DMS153 treated with DMSO at 0.1 percent for 48 hours (cell line): ENCODE results near the gene EFEMP1.

Experiments
- DNase-seq: peaks from one replicate; lab custom pipeline; 2025; ENCODE audit not compliant: unreplicated experiment; lab: John Stamatoyannopoulos, UW

EFEMP1 gene

DNA sequence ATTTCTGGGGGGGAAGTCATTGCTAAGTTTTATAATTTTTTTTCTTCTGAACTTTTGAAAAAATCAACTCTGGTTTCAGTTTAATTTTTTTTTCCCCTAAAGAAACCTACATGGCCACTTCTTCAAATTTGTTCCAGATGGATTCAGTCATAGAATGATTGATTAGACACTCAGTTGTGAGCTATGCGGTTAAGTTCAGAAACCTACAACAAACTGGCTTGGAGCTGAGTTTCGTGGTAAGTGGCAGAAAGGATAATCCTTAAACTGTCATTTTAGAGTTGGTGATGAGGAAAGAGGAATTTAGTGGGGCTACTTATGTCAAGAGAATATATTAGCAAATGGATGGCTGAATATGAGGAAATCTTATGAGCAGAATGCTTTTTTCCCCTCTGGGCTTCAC is 23.7 kb downstream of the EFEMP1 start:
- no peak for DNase-seq

DNA sequence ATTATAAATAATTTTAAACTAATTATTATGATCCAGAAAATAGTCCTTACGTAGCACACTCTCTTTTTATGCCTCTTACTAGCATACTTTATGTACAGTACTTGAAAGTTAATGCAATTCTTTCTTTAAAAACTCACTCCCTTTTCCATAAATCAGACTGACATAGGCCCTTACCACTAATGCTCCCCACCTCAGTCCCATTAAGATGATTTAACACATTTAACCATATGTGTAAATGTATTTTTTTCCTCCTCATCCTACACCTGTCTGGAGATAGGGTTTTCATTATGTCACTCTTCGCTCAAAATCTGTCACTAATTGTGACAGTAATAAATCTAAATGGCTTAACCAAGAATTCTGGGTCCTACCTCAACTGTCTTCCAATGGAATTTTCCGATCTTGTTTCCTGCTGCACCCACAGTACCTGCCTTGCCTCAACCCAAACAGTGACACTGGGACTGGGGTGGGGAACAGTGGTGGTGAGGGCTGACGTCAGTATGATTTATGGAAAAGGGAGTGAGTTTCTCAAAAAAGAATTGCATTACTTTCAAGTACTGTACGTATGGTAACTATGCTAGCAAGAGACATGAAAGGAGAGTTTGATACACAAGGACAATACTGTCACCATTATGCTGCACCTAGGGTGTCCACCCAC is 25.1 kb downstream of the EFEMP1 start:
- DNase-seq = no peak

DNA sequence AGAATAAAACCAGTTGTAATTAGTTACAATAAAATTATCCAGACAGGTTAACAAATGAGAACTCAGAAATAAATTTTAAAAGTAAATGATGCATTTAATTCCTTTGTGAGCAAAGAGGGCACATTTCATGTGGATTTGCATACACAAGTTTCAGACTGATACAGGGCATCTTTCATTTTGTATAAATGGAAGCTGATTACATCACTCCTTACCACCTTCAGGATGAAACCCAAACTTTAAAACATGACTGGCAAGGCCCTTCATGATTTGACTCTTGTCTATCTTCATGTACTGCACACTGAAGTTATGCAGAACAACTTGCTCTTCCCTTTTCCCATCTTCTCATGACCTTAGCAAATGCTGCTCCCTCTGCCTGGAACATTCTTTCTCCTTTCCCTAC is 26.9 kb downstream of the EFEMP1 start:
- no peak for DNase-seq

DNA sequence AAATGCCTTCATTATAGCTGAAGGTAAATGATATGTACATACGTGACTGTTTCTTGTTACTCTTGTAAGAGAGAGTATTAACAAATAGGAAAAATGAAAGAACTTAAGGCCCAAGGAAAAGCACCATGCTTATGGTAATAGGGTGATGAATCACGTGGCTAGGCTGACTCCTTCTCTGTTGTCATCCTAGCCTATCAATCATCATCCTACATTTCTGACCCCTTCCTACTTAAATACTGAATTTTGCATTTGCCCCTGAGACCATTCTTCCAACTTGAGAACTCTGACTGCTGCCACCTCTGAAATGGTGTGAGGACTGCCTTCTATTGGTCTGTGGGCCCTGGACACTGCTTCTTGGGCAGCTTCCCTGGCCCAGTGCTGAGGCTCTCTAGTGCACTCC is 28.9 kb downstream of the EFEMP1 start:
- DNase-seq = no peak

DNA sequence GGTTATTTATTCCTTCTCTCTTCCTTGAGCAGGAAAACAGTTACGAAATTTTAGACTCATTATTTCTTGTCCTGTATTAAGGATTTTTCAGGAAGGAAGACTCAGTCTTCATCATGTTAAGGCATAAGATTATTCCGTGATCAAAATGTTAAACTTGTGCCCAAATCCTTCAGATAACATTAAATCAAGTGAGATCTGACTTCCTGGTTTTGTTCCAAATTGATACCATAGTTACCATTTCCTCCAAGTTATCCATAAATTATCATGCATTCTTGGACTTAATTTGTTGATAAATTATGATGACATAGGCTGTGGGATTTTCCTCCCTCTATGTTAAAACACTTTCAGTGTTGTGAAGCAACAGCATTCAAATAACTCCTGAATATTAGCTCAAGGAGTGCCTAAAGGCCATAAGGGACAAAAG is 31.9 kb downstream of the EFEMP1 start:
- DNase-seq = no peak

DNA sequence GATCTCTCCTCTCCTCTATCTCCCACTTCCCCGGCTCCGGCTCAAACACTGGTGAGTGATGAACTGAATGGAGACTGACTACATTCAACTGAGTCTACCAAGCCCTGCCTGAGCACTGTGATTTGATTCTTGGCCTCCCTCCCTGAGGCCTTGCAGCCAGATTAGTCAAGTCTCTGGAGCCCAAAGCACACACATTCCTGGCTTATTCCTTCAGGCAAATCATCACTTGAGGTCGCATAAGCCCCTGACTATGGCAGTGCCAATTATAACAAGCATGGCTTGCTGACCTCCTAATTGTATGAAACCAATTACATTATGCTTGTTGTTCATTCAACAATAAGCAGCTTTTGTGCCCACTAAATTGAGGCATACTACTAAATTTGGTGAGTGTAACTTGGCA is 34.6 kb downstream of the EFEMP1 start:
- DNase-seq = no peak

DNA sequence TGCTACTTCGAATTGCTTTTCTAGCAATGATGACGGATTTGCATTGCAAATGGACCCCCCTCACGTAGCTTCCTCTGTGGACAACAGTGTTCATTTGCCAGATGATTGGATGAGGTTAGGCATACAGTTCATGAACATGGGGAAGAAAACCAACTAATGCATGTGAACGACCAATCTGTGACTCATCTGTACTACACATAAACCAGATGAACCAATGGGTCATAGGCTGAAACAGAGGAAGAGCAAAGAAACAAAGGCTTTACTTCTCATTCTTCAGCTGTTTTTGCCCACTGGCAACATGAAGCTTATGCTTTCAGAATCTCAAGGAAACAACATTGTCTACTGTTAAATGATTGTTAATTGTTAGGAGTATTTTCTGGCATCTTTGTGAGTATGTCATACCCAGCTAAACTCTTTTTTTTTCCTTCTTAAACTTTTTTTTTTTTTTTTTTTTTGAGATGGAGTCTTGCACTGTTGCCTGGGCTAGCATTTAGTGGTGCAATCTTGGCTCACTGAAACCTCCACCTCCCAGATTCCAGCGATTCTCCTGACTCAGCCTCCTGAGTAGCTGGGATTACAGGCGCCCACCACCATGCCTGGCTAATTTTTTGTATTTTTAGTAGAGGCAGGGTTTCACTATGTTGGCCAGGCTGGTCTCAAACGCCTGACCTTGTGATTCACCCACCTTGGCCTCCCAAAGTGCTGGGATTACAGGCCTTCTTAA is 35.5 kb downstream of the EFEMP1 start:
- no peak for DNase-seq

DNA sequence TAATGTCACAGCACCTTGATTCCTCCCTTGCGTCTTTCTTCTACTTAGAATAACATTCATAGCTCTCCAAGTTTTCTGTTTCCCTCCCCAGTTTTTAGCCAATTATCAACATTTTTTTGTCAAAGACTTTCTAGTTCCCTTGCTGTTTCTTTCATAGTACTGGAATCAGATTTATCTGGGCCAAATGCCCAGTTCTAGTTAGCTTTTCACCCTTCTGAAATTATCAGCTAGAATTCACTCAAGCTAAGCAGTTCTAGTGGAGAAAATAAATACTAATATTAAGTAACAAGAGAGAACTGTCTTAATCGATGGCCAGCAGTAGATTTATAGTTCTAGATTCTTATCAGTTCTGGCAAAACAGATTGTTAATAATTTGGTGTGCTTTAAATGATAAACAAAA is 36.2 kb downstream of the EFEMP1 start:
- no peak for DNase-seq

DNA sequence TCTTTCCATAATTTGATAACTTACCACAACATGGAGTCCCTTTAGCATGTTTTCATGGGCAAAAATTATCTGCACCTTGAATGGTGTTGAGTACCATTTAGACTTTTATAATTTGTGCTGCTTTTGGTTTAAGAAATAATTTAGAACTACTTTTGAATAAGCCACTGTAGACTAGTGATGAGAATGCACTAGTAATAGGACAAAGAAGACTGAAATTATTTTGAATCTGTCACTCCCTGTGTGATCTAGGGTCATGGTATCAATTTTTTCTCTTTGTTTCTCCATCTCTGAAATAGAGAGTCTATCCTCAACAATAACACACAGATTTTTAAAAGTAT is 37.7 kb downstream of the EFEMP1 start:
- no peak for DNase-seq

DNA sequence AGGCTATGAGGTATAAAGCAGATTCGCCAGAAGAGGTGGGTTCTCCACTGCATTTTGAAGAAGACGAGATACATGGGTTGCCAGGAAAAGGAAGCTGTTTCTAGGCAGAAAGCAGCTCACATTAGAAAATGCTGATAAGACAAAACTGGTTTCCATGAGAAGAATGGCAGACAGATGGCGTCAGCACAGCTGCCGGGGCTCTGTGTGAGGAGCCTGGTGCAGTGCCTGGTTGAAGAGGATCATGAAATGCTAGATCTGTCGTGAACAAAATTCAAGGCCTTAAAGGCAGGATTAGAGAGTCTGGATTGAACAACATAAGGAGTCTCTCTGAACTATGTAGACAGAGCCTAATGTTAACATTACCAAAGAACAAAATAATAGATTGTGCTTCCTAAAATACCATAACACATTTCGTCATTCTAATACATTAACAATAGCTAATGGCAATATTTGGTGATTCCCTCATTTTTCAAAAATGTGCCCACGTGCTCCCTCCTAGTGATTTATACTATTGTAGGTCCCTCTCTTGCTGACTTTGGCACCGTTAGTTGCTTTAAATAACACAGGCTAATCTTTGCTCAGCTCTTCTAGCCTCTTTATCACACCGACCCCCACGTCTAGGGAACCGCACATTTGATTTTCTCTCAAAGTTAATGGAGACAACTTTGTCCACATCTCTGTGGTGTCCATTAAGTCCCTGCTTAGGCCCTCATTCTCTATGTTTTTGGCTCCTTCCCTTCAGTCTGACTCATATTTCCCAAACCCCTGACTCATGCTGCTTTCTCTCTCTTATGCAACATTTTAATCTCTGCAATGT is 38.2 kb downstream of the EFEMP1 start:
- no peak for DNase-seq

DNA sequence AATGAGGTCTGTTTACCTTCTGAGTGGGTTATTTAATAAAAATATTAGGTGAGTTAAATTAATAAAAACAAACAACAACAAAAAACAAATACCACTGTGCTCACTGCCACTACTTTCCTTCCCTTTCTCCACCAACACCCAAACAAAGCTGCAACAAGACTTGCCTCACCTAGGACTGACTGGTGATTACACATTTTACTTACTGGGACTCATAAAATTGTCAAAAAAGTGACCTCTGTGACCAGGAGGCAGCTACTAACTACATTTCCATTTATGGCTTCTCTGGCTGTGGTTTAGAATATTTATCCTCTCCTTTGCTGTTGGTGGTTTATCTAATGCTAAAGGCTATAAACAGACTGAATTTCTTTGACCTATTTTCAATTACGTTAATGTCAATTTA is 39.8 kb downstream of the EFEMP1 start:
- DNase-seq = no peak

DNA sequence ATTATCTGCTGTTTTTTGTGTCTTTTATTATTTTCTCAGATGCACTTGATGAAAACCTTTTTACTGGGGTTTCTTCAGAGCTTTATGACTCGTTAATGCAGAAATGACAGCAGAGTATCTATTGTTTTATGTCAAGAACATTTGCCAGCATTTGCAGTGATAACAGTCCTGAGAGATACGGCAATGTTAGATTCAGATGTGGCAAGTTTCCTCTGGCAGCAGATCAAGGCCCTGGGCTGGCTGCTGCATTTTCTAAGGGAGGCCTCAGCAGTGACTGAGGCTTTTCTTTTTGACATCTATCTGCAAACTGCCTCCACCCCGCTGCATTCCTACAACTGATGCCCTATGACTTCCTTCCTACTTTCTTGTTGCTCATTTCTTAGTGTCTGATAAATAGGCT is 40.2 kb downstream of the EFEMP1 start:
- DNase-seq = no peak

DNA sequence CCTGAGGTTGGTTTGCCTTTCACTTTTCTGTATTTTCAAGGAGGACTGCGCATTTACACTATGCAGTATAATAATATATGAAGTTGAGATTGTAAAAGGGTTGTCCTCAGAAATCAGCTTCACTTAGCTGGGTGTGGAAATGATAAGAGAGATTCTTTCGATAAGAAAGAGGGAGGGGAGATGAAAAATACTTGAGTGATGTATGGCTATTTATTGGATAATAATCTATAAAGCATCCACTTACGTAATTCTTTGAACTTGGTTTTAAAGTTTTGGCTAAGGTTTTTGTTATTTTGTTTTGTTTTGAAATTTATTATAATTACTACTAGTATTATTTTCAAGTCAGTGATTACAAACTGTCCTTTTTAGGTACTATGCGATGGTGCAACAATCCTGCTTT is 40.6 kb downstream of the EFEMP1 start:
- no peak for DNase-seq

DNA sequence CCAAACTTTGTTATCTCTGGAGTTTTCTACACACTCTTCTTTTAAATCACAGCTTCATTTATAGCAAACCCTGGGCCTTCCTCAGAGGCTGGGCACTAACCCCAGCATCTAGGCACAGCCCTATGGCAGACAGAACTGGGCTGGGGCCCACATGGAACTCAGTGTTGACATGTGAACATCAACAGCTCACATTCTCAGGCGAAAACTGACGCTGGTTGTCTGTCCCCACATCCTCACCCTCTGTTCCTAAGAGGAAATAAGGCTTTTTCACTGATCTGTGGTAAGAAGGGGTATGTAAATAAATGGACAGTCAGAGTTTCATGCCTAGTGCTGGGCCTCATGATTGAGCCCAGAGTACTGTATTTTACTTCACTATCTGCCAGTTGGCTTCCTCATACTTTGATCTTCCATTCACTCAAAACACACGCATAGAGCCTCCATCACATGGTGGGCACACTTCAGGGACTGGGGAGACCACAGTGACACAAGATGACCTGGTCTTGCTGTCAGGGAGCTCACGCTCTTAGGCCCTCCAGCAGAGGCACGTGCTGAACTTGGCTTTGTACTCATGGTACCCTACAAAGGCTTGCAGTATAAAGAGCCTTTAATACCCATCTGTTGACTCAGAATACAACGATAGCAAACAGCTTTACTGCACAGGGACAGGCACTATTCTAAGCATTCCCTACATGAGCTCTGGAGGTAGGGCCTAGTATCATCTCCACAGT is 43.0 kb downstream of the EFEMP1 start:
- DNase-seq = no peak

DNA sequence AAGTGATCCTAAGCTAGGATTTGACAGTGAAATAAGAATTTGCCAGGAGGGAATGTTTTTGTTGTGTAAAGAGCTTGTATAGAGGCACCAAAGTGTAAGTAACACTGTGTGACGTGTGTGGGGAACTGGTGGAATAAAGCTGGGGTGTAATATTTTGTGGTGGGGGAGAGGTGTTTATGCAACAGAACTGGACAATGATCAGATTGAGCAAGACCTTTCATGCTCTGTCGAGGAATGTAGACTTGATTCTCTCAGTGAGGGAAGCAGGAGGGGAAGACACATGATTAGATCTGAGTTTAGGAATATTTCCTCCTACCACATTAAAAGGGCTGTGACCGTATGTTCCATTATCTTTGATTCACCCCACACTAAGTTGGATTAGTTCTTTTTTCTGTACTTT is 43.6 kb downstream of the EFEMP1 start:
- no peak for DNase-seq

DNA sequence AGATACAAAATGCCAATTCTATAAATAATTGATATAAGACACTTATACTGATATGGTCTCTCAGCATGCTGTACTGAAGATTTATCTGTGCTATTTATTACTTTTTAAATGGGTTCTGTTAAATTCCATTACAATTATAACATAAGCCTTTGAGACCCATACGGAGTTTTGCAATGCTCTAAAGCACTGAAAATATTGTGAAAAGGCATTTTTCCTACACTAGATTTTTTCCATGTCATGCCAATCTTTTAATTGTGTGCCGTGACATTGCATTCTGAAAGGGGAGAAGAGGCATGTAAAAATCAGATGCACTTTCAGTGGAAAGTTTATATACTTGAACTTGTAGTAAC is 46.5 kb downstream of the EFEMP1 start:
- no peak for DNase-seq

DNA sequence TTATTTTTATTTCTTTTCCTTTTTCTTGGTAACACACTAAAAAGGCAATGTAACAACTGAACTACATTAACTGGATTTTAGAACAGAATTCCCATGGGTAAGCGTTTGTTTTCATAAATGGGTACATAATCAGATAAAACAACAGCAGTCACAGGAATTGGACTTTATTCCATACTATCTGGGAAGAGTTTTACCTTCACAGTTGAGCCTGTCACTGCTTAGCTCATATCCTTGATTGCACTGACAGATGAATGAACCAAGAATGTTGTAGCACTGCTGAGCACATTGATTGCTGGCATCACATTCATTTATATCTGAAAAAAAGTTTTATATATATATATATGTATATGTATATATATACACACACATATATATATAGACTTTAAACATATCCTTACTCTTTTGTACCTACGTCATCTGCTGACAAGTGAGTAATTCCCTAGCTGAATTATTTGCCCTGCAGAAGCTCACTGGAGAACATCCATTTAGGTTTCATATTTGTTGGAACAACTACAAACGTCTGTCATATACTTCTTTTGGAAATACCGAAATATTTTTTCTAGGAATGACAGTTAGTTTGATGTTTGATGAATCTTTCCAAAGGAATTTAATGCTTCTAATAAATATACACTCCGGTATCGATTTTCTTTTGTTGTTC is 47.0 kb downstream of the EFEMP1 start:
- no peak for DNase-seq

DNA sequence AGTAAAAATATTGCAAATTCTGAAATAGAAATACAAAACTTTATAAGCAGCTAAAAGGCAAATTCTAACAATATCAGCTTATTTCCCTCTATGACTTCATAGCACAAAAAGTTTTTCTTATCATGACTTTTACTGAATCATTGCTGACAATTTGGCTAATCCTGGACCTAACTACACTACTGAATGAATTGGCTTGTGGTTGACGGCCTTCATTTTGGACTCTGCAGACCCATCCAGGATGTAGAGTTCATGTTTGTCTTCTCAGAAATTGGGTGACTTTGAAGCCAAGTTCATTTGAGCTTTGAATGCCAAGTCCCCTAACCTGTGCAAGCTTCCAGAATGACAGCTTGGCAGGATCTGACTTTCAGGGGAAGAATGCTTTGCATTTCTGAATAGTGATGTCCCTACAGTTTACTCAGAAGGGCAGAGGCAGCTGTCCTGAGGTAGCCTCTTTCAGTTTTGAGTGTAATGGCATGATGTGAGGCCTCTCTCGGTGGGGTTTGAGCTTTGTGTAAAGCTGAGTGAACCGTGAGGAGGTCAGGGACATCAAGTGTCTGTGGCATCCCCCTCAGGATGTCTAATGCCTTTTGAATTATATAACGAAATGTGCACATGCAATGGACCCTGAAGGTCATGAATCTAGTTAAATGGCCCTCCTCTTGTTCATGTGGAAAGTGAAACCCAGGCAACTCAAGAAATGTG is 48.0 kb downstream of the EFEMP1 start:
- no peak for DNase-seq

DNA sequence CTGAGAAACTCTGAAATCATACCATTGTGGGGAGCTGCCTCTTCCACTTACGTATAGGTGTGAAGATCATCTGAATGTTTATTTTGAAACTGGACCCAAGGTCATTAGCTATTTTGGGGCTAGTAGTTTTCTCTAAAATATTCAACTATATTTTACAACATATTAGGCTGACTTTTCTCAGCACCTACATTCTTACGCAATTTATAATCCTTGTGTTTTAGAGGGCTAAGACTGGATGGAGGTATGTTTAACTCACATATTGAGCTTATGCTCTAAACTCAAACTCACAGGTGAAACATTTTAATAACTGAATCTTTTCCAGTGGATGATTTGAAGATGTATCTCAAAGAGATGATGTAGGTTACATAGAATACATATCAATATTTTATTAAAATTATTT is 49.2 kb downstream of the EFEMP1 start:
- no peak for DNase-seq

DNA sequence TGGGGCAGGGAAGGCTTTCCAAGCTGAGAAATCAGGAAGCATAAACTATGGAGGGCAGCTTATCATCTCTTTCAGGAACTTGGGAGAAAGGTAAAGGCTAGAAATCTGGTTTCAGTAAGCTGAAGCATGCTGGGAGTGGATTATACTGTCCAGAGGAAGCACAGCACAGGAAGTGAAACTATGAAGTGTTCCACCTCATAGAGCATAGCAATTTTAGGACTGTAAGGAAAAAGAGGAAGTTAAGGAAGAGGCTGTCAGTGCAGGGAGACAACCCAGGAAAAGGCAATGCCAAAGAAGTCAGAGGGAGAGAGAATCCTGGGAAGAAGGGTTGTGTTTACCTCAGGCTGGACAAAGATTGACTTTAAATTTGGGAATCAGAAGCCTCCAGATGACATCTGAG is 51.9 kb downstream of the EFEMP1 start:
- DNase-seq = no peak
